Keratinocyte (primary cell): ENCODE results near the gene TRIM13.

ENCODE experiments used
- EZH2 ChIP-seq: IDR thresholded peaks from one replicate; pipeline ENCODE4 v1.6.1; 2012; ENCODE audit warnings: inconsistent platforms, mild to moderate bottlenecking, low read length, moderate library complexity
- TF ChIP-seq, protein P1 (sequence below), 3 experiments: IDR thresholded peaks in 1 of 3; conservative IDR thresholded peaks in 1 of 3; optimal IDR thresholded peaks in 1 of 3; 2 replicates in 2 of 3; 3 replicates in 1 of 3; pipeline versions ENCODE3 to v1.5.1; 2011; ENCODE audit warnings: low read length in 3 of 3, mild to moderate bottlenecking in 3 of 3, moderate library complexity in 2 of 3, control low read depth in 1 of 3, inconsistent platforms in 1 of 3; ENCODE audit not compliant: insufficient read depth in 2 of 3; ENCODE audit errors: extremely low read depth in 1 of 3

DNA sequence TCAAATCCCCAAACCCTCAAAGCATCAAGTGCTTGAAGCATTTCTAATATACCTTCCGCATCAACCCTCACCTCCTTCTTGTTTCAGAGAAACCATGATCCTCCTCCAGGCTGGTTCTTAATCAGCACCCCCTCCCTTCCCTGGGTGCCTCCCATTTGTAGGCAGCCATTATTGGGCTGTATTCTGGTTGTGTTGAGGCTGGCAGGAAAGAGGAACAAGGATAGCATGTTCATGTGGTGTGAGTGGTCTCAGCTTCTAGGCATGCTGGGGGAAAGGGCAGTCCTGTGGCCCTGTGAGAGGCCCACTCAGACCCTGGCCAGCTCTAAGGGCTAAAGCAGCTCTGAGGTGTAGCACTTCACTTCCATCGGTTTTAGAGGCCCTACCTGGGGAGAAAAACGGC is 18.9 kb upstream of the TRIM13 start:
- TF ChIP-seq, protein P1, sequence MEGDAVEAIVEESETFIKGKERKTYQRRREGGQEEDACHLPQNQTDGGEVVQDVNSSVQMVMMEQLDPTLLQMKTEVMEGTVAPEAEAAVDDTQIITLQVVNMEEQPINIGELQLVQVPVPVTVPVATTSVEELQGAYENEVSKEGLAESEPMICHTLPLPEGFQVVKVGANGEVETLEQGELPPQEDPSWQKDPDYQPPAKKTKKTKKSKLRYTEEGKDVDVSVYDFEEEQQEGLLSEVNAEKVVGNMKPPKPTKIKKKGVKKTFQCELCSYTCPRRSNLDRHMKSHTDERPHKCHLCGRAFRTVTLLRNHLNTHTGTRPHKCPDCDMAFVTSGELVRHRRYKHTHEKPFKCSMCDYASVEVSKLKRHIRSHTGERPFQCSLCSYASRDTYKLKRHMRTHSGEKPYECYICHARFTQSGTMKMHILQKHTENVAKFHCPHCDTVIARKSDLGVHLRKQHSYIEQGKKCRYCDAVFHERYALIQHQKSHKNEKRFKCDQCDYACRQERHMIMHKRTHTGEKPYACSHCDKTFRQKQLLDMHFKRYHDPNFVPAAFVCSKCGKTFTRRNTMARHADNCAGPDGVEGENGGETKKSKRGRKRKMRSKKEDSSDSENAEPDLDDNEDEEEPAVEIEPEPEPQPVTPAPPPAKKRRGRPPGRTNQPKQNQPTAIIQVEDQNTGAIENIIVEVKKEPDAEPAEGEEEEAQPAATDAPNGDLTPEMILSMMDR (optimal IDR thresholded peaks at IDR 0.05 in 1 of 3, IDR thresholded peaks at IDR 0.05 in 1 of 3, conservative IDR thresholded peaks at IDR 0.05 in 1 of 3; ENCODE audit: extremely low read depth in 1 of 3, insufficient read depth in 2 of 3, low read length in 3 of 3) = no peak
- TF ChIP-seq EZH2 = no peak
